Measurements from ENCODE around the gene RDH13.
"Not testable (repeated sequence)": the region's sequence is repeated elsewhere in the genome, so short reads cannot be mapped to it uniquely, and the experiment has no call there.

DNA sequence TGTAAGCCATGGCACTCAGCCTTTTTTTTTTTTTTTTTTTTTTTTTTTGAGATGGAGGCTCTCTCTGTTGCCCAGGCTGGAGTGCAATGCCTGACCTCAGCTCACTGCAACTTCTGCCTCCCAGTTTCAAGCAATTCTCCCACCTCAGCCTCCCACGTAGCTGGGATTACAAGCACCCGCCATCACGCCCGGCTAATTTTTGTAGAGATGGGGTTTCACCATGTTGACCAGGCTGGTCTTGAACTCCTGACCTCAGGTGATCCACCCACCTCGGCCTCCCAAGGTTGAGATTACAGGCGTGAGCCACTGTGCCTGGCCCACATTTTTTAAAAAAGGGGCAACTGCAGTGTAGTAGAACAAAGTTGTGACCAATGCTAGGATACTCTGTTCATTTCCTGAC, 25.3 kb downstream of the RDH13 start:
- TF ChIP-seq, protein P1, sequence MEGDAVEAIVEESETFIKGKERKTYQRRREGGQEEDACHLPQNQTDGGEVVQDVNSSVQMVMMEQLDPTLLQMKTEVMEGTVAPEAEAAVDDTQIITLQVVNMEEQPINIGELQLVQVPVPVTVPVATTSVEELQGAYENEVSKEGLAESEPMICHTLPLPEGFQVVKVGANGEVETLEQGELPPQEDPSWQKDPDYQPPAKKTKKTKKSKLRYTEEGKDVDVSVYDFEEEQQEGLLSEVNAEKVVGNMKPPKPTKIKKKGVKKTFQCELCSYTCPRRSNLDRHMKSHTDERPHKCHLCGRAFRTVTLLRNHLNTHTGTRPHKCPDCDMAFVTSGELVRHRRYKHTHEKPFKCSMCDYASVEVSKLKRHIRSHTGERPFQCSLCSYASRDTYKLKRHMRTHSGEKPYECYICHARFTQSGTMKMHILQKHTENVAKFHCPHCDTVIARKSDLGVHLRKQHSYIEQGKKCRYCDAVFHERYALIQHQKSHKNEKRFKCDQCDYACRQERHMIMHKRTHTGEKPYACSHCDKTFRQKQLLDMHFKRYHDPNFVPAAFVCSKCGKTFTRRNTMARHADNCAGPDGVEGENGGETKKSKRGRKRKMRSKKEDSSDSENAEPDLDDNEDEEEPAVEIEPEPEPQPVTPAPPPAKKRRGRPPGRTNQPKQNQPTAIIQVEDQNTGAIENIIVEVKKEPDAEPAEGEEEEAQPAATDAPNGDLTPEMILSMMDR (conservative IDR thresholded peaks at IDR 0.05; ENCODE audit: low read length) = not testable (repeated sequence)
- TF ChIP-seq EZH2phosphoT487 (IDR thresholded peaks at IDR 0.05; ENCODE audit: borderline replicate concordance) = not testable (repeated sequence)
